GM21515 (cell line): Measurements from ENCODE around the gene NRXN3.

Experiments used
- ATAC-seq: cut with Tn5 transposase; IDR thresholded peaks from one replicate; pipeline ENCODE4 v1.9.1; 2021; ENCODE audit not compliant: unreplicated experiment

Gene NRXN3

GRCh38 chr14:78170203-78170602 is at the start of gene NRXN3:
Gene NRXN3 (plus strand): TSS chr14:78170373. CDS start chr14:78243094, 72,721 bp downstream.
- no peak for ATAC-seq

GRCh38 chr14:78122436-78122835 is 47.7 kb upstream of the NRXN3 start:
- no peak for ATAC-seq

- ATAC-seq = no peak
Measured at GRCh38 chr14:78123650-78124253, 46.4 kb upstream of the NRXN3 start.

GRCh38 chr14:78127961-78128360 is 42.2 kb upstream of the NRXN3 start:
- ATAC-seq = no peak

DNA sequence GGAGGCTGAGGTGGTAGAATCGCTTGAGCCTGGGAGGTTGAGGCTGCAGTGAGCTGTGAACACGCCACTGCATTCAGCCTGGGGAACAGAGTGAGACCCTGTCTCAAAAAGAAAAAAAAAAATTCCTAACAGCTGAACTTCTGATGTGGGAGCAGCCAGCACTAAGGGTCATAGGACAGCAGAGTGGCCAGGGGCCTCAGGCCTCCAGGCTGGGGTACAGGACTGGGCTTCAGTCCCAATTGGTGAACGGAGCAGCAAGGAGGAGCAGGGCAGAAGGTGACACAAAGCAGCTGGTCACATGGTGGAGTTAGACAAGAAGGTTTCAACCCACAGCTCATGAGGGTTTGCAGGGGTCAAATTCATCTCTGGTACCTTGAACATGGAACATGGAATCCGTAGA is 40.8 kb upstream of the NRXN3 start:
- no peak for ATAC-seq

DNA sequence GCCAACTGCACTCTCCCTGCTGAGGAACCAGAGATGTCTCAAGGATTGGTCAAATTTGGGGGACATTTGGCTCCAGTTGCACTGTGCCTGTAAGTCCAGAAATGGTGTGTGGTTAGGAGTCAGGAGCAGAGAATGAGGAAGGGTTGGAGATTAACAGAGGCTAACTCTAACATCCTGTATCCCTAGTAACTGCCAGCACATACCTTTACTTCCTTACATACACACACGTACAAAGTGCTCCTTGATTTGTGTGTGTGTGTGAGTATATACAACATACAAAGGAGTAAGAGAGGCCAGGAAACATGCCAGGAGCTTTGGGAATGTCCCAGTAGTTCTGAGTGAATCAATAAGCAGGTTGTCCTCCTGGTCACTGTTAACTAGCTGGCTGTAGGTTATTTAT is 39.8 kb upstream of the NRXN3 start:
- ATAC-seq = no peak

DNA sequence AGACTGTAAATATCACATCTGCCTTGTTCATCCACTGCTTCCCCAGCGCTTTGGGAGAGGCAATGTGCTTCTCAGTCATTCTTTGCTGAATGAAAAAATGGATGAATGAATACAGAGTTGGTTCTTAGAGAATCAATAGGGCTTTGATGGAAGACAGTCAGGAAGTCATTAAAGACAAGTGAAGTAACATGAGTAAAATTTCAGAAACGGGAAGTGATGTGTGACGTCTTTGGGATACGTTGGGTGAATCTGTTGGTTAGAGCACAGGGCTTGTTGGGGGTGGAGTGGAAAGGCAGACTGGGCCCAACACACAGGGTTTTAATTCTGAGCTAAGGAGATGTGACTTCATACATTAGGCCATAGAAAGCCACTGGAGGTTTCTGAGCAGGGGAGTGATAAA is 39.0 kb upstream of the NRXN3 start:
- ATAC-seq = no peak

GRCh38 chr14:78131616-78132015 is 38.6 kb upstream of the NRXN3 start:
- ATAC-seq = no peak

- no peak for ATAC-seq
Measured at GRCh38 chr14:78135450-78135891, 34.7 kb upstream of the NRXN3 start.

DNA sequence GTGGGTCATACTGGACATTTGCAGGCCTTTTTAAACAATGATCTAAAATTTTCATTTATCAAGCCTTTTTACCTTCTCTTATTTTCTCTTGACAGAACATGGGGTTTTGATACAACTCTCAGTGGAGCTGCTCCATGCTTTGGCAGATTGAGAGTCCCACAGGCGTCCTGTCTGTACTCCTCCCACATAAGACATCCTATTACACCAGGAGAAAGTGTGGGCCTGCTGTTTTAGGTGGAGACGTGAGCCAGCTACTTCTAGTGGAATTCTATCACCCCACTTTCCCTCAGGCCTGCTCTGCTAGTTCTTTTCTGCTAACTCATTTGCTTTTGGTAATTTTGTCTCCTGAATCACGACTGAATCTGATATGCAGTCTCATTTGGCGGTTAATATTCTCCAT is 33.5 kb upstream of the NRXN3 start:
- no peak for ATAC-seq

DNA sequence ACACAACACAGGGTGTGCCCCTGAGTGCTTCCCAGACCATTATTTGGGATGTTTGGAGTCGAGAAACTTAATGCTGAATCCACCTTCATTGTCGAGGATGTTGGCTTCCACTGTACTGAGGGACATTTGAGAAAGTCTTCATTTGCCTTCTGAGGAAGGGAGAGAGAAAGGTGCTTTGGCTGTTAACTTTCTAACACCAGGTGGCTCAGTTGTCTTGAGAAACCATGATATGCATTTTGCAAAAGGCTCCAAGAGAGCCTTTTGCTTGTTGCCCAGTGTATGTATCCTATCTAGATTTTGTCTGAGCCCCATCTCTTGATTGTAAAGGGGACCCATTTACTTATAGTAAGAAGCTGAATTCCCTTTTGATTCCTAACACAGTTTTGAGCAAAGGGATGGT is 28.6 kb upstream of the NRXN3 start:
- ATAC-seq = no peak

DNA sequence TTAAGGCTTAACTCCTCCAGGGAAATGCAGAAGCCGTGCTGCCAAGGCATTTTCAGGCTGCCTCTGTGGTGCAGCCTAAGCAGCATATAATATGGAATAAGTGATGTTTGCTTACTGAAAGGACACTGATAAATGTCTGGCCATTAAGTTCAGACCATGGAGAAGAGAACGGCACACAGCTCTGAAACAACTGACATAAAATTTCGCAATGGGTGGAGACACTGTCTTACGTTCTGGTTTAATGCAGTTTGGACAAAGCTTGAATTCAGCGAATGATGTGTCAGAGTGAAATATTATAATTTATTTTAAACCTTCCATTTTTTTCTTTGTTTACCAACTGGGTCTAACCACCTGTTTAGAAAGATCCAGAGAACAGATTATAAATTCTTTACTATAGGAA is 27.2 kb upstream of the NRXN3 start:
- ATAC-seq = no peak

- ATAC-seq = no peak
Measured at GRCh38 chr14:78143489-78144145, 26.6 kb upstream of the NRXN3 start.

- ATAC-seq = no peak
Measured at GRCh38 chr14:78152201-78153063, 17.7 kb upstream of the NRXN3 start.

- ATAC-seq = no peak
Measured at GRCh38 chr14:78153064-78153341, 17.2 kb upstream of the NRXN3 start.

GRCh38 chr14:78154827-78155226 is 15.3 kb upstream of the NRXN3 start:
- no peak for ATAC-seq

DNA sequence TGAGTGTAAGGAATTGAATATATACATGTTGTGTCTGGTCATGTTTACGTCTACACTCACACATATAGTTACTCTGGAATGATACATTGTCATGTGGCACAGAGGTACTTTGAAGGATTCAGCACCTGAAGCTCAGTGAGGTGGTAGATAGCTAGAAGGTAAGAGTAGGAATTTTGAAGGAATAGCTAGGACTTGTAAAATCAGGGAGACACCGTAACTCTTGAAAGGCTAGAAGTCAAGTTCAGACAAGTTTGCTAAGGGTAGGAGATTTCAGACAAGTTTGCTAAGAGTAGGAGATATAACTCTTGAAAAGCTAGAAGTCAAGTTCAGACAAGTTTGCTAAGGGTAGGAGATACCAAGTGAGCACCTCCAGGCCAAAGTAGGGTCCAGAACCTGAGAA is 14.0 kb upstream of the NRXN3 start:
- no peak for ATAC-seq

- ATAC-seq = no peak
Measured at GRCh38 chr14:78157494-78158437, 12.4 kb upstream of the NRXN3 start.

DNA sequence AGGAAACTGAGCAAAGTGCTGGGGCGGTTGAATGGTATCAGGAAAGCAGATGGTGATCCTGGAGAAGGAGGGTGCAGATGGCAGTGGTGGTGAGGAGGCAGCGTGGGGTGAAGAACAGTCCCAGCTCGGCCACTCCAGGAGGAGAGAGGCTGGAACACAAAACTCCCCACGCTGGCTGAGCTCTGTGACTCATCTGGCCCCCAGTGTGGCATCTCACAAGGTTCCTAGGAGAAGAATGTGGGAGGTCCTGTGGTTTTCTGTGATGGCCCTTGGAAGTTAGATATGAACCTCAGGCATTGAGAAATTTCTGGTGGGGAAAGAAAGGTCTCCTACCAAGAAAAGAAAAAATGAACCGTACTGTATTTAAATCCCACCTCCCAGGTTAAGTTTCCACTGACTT is 8.0 kb upstream of the NRXN3 start:
- ATAC-seq = no peak

- ATAC-seq = peak; percentile 59
Measured at GRCh38 chr14:78164226-78164853, 5.8 kb upstream of the NRXN3 start.

DNA sequence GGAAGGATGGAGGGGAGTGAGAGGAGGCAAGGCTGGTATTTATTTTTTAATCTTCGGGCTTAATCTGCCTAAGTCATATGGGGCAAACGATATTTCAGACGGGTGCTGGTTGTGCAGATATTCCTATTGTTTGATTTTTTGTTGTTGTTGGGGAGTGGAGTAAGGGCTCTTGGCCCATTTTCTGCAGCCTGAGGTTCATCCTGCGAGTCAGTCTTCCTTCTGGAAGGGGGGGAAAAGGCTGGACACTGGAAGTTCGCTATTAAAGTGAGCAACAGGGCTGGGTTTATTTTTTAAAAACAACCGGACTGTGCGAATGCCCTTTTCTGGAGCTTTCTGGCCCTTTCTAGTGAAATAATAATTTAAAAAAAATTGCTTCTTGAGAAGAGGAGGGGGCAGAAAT is 2.3 kb downstream of the NRXN3 start:
- no peak for ATAC-seq
